Measurements from ENCODE around the gene ZNF282.

The ZNF282 gene

DNA sequence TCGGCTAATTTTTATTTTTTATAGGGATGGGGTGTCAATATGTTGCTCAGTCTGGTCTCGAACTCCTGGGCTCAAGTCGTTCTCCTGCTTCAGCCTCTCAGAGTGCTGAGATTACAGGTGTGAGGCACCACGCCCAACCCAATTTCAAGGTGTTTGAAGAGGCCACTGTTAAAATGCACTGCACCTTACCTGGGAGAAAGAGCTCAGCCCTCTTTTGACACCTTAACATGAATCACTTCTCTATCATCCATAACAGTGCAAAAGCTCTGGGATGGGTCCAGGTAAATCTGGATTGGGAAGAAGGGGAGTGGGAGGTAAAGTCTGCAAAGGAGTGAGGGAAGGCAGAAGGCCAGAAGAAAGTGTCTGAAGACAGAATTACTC, 557 bp upstream of the ZNF282 start:
- no peak for DNase-seq

DNA sequence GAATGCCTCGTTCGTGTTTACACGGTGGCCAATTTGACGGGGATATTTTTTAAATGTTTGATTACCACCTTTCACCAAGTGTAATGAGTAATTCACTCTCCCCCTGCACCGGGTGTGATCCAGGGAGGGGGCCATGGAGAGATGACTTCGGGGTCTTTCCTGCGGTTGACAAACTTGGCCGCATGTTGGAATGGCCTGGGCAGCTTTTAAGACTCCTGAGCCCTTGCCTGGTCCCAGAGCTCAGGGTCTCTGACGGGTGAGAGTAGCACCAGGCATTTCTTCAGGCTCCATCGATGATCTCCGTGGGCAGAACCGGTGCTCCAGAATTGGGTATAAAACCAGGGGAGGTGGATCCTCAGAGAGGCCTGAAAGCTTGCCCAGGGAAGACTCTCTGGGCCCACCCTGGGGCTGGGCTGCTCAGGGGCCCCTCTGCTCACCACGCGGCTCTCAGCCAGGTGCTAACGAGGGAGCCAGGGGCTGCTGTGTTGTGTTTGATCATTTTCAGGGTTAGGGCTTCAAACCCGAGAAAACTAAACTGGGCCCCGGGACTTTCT, 882 bp downstream of the ZNF282 start:
- DNase-seq, result peak; percentile 60

DNA sequence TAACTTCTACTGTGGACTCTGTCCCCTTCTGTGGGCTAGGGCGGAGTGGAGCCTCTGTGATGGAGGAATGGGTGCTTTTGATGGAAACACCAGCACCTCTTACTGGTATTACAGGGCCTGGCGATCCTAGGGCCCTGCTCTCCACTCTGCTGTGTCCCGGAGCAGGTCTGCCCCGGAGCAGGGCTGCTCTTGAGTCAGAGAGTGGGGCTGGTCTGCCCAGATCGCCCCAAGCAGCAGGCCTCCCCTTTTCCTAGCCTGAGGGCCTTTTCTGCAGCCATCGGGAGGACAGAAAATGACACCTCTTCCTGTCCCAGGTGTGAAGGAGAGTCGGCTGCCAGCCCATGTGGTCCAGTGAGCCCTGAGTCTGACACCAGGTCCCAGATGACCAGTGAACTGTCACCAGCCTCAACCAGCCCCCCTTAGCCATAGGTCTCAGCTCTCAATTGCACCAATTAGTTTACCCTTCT, 1.4 kb downstream of the ZNF282 start:
- DNase-seq, result peak; percentile 65

DNA sequence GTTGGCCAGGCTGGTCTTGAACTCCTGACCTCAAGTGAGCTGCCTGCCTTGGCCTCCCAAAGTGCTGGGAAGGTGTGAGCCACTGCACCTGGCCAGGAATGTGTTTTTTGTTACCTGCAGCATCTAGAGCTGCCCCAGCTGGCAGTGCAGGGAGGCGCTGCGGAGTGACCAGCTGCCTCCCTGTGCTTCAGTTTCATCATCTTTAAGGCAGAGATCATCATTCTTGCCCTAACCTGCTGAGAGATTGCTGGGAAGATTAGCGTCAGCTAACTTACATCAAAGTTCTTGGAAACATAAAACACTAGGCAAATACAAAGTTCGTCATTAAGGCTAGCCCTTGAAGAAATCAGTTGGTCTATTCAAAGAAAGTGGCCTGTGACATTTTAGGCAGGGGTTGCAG, 2.3 kb downstream of the ZNF282 start:
- DNase-seq, result no peak

DNA sequence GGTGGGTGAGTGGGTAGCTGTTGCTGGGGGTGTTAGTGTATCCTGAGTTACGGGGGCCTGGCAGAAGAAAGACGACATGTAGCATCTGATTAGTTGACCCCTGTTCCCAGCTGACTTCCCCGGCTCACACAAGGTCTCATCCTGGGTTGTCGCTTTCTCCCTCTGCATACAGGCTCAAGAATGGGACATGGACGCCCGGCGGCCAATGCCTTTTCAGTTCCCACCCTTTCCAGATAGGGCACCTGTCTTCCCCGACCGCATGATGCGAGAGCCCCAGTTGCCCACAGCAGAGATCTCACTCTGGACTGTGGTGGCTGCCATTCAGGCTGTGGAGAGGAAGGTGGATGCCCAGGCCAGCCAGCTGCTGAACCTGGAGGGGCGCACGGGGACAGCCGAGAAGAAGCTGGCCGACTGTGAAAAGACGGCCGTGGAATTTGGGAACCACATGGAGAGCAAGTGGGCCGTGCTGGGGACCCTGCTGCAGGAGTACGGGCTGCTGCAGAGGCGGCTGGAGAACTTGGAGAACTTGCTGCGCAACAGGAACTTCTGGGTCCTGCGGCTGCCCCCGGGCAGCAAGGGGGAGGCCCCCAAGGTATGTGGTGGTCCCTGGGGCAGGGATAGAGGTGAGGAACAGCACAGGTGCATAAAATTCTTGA, 2.9 kb downstream of the ZNF282 start:
- DNase-seq, result no peak

DNA sequence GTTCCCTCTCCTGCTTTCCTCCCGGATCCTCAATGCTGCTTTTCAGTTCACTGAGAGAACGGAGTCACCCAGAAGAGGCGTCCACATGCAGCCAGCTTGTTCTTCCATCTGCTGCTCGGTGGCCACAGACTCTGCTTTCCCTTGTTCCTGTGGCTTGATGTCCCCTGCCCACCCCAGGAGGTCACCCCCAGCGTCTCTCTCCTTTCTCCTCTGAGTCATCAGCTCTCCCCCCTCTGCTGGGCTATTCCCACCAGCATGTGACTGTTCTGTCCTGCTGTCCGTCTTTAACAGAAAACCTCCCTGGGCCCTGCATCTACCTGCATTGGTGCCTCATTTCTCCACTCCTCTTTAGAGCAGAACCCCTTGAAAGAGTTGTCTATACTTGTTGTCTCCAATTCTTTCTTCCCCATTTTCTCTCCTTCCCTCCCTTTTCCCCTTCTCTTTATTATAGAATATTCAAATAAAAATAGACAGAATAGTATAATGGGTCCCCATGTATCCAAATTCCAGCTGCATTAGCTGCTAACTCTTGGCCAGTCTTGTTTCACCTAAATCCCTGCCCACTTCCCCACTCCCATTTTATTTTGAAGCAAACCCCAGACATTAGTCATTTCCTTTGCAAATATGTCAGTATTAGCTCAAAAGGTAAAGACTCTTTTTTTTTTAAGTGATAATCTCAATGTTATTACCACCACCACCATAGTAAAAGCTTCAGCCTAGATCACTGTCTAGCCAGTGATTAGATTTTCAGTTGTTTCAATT, 4.1 kb downstream of the ZNF282 start:
- DNase-seq, result no peak

DNA sequence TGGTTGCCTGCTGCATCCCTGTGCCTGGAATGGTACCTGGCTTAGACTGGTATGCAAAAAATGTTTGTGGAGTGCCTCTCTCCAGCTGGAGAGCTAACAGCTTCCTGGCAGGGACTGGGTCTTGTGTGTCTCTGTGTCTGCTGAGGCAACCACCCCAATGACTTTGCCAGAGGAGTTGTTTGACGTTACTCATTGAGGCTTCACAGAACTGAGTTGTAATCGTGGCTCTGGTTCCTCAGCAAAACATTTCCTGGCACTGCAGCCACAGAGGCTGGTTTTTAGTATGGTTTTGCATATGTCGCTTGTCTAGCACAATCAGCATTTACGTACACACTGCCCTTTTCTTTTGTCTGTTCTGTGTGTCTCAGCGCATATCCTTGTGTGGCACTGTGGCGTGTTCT, 7.5 kb downstream of the ZNF282 start:
- DNase-seq, result peak; percentile 92

DNA sequence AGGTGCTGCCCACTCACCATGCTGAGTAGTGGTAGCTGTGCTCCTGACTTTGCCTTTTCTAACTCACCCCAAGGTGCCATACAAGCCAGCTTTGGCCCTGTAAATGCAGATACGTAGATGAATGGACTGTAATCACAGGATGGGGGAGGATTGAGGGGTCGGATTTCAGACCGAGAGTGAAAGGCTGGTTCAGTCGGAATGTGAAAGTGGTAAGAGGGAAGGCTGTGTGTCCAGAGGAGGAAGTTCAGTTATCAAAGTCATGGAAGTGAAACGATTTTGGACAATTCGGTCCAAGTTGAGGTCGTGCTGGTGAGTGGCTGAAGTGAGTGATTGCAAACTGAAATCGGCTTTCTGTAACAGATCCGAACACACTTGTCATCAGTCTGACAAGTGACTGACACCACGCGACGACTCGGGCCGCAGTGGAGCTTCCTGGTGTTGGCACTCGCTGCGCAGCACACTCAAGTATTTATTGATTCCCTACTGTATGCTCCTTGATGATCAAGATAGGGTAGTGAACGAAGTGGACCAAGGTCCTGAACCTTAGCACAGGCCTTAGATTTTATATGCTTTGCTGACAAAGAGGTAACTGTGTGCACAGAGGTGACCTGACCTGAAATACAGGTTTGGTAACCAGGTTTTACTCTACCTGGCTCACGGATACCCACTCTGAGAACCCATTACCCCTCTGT, 10.5 kb downstream of the ZNF282 start:
- DNase-seq, result peak; percentile 70

DNA sequence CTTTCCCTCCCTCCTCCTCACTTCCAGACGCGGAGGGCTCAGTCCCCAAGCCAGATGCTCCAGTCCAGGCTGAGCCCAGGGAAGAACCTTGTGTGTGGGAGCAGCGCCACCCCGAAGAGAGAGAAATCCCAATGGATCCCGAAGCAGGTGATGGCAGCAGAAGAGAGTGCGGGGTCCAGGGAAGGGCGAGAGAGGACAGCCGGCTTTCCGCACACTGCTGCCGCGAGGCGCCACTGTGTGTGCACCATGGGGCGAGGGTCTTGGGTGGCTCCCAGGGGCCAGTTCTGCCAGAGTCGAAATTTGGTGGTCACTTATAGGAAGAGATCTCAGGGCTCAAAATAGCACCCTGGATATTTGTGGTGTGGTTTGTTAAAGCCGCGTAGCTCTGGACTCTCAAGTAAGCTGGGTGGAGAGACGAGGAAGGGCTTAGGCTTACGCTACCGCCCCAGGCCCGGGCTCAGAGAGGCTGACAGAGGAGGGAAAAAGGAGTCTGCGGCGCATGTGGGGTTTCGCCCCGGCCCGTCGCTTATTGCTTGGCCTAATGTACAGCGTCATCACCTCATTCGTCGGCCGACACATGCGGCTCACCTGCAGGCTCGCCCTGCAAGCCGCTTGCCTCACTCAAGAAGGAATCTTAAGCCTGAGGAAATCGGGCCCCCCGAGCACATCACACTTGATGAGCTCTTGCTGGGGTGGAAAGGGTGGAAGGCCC, 12.1 kb downstream of the ZNF282 start:
- no peak for DNase-seq

DNA sequence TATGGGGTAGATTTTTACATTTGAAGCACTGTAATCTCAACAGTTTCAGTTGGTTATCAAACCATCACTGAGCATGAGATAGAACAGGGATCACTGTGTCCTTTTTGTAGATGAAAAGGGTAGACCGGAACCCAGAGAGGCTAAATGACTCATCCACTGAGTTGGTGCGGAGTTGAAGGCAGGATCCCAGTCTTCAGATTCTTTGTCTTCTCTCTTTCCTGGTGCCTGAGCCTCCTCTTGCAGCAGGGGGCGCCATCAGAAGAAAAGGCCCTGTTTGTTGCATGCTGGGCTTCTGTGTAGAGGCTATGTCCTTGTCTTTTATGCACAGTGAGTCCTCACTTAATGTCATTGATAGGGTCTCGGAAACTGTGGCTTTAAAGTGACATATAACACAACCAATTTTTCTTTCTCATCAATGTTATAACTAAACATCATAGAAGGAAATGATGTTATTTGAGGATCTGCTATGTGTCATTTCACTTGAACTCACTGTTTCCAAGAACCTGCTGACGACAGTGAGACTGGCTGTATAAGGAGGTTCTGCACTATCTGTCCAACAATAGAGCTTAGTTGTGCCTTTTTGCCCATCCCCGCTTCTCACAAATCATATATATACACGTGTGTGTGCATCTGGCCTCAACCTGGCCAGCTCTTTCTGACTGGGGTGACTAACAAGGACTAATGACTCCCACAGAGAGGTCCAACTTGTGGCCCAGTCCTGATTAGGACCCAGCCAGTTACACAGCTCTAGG, 14.3 kb downstream of the ZNF282 start:
- peak; percentile 92 for DNase-seq

DNA sequence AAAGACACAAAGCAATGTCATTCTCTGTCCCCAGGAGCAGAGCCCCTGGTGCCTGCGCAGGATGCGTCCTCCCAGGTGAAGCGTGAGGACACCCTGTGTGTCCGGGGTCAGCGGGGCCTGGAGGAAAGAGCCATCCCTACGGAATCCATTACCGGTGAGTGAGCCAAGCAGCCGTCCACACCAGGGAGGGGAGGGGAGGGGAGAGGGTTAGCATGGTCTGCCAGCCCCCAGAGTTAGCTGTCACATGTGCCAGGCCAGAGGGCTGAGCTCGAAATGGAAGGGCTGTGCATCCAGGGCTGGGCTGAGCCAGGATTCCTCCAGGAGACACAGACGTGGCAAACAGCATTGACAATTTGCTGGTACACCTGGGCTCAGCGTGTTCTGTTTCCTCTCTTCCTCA, 15.2 kb downstream of the ZNF282 start:
- no peak for DNase-seq

DNA sequence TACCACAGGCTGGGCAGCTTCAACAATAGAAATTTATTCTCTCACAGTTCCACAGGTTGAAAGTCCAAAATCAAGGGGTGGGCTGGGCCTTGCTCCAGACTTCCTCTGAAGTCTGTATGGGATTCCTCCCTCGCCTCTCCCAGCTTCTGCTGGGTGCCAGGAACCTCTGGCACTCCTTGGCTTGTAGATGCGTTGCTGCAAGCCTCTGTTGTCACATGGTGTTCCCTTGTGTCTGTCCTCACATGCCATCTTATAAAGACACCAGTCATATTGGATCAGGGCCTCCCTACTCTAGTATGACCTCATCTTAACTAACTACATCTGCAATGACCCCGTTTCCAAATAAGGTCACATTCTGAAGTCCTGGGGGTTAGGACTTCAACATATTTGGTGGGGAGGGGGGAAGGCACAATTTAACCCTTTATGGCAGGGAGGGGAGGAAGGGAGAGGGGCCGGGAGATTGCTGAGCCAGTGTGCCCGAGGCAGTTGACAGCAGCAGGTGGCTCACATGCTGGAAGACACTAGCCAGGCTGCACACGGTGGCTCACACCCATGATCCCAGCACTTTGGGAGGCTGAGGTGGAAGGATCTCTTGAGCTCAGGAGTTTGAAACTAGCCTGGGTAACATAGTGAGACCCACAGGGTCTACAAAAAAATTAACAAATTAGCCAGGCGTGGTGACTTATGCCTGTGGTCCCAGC, 18.8 kb downstream of the ZNF282 start:
- no peak for DNase-seq

DNA sequence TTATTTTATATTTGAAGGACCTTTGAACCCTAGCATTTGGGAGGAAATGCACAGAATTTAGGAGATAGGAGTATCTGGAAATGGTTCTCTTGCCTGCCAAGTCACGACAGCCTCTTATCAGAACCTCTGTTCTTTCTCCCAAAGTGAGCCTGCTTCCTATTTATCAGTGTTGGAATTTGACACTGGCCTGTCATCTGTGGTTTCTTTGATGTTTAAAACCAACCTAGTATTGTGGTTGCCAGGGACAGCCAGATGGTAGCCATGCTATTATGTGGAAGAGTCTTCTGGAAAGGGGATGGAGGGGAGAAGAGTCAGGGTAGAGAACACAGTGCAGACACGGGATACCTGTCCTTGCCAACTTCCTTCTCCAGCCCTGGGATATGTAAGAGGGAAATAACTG, 21.1 kb downstream of the ZNF282 start:
- DNase-seq, result no peak

DNA sequence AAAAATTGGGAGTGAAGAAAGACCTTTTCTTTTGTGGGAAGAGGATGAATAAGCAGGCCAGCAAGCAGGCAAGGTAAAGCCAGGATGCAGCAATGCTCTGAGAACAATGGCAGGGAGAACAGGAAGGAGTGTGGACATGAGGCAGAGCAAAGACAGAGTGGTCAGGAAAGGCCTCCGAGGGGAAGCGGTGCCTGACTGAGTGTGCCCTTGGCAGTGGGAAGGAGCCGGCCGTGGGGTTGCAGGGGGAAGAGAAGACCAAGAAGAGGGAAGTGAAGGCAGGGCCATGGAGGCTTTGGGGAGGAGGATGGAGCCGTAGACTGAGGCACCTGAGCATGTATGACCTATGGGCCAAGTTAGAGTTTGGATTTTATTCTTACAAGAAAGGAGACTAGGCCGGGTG, 22.2 kb downstream of the ZNF282 start:
- no peak for DNase-seq

DNA sequence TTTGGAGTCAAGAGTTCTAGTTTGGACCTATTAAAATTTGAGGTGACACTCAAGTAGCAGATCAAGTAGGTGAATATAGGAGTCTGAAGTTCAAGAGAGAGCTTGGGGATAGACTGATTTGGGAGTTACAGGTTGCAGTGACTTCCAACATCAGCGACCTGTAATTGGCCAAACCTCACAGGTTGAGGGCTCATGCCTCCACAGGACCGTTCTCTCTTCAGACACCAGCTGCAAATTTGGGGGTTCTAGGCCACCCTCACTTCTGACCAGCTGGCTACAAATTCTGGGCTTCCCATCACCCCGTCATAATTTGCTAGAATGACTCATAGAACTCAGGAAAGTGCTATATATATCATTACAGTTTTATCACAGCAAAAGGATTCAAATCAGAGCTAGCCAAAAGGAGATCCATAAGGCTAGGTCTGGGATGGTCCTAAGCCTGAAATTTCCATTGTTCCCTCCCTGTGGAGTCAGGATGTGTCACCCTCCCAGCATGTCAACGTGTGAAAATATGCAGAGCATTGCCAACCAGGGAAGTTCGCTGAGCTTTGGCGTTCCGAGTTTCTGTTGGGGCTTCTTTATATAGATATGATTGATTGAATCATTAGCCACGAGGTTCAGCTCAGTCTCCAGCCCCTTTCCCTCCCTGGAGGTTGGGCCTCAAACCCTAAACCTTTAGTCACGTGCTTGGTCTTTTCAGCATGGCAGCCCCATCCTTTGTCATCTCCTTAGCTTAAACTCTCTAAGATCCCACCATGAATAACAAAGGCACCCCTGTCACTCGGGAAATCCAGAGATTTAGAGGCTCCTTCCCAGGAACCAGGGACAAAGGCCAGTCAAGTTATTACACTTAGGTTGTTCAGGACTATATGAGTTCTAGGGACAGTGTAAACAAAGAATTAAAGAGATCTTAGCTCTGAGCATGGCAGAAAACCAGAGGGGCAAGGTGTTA, 23.4 kb downstream of the ZNF282 start:
- no peak for DNase-seq

DNA sequence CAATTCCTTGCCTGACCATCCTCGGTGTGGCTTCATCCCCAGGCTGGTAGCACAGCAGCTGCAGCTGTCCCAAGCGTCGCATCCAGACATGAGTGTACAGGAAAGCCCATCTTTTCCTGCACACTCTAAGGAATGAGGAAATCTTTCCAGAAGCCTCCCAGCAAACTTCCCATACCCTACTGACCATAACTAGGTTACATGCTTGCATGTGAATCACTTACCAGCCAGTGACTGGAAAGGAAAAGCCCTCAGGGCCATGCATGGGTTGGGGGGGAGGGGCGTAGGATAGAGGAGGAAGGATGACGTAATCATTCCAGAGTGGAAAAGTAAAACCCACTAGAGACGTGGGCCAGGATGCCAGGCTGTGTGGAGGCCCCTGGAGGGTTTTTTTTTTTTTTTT, 25.2 kb downstream of the ZNF282 start:
- DNase-seq, result peak; percentile 80

DNA sequence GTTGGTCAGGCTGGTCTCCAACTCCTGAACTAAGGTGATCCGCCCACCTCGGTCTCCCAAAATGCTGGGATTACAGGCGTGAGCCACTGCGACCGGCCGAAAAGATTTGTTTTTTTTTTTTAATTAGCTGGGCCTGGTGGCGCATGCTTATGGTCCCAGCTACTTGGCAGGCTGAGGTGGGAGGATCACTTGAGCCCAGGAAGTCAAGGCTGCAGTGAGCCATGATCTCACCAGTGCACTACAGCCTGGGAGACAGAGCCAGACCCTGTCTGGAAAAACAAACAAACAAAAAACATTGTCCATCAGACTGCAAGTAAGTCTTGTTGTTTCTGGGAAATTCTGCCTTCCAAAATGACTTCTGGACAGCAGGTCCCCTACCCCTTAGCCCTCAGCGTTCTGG, 27.8 kb downstream of the ZNF282 start:
- no peak for DNase-seq

DNA sequence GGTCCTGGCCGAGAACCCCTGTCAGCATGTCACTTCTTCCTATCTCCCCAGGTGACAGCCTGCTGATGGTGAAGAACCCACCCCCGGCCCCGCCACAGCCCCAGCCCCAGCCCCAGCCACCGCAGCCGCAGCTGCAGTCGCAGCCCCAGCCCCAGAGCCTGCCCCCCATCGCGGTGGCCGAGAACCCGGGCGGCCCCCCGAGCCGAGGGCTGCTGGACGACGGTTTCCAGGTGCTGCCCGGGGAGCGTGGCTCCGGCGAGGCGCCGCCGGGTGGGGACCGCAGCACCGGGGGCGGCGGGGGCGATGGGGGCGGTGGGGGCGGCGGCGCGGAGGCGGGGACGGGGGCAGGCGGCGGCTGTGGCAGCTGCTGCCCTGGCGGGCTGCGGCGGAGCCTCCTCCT, 28.4 kb downstream of the ZNF282 start:
- no peak for DNase-seq

DNA sequence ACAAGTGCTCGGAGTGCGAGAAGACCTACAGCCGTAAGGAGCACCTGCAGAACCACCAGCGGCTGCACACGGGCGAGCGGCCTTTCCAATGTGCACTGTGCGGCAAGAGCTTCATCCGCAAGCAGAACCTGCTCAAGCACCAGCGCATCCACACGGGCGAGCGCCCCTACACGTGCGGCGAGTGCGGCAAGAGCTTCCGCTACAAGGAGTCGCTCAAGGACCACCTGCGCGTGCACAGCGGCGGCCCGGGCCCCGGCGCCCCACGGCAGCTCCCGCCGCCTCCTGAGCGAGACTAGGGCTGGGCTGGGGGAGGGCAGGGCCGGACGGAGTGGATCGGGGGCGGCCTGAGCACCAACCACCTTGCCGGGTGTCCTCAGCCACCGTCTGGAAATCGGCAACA, 29.0 kb downstream of the ZNF282 start:
- DNase-seq, result no peak

DNA sequence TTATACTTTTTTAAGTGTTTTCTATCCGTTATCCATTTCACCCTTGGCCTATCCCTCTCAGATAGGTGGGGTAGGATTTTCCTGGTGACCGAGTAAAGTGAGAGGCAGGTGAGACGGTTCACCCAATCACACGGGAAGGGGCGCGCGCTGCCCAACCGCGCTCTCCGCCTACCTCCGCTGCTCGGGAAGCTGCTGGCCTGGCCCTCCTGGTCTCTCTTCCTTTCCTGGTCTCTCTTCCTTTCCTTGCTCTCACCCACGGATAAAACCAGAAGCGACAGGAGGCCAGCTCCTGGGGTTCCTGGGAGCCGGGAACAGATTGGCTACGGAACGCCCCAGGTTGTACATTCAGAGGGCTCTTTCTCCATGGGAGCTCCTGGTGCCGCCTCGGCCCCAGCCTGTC, 29.8 kb downstream of the ZNF282 start:
- DNase-seq, result no peak

DNA sequence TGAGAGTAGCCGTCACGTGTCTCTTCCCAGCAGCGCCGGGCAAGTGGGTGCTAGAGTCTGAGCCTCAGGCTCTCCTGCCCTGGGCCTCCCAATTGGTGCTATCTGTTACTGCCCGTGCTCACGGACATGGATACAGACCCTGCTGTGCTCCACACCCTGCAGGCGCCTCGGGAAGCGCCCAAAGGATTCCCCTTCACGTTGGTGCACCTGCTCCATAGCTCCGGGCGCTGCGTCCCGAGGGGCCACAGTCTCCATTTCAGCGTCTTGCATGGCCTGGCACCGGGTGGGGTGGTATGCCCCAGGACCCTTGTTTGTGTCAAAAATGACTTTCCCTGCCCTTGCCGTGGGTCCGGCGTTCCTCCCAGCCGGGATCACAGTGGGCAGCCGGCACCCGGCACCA, 30.3 kb downstream of the ZNF282 start:
- DNase-seq, result no peak

All from islet precursor cell (in vitro differentiated cells).